Sigmoid colon (tissue), 4 donors: ENCODE data around the gene ZC2HC1B.

Experiments used
- CTCF ChIP-seq, 4 experiments: fragments of 450-650 bp in 3 of 4; fragments of 200-600 bp in 1 of 4; IDR thresholded peaks; one replicate each; pipeline ENCODE4 v1.5.1; 2016 to 2019; ENCODE audit warnings: antibody characterized with exemption in 4 of 4, mild to moderate bottlenecking in 3 of 4, moderate library complexity in 2 of 4
- POLR2A ChIP-seq, 2 donors: fragments of 450-650 bp; IDR thresholded peaks; one replicate each; pipeline ENCODE4 v1.6.1; 2016; ENCODE audit warnings: antibody characterized with exemption in 2 of 2, mild to moderate bottlenecking in 2 of 2, moderate library complexity in 2 of 2
- POLR2AphosphoS5 ChIP-seq, 4 donors: sonication (generic); formaldehyde crosslinking; IDR thresholded peaks; one replicate each; pipeline ENCODE4 v1.6.1; 2017; ENCODE audit warnings: antibody characterized with exemption in 4 of 4

GRCh38 chr6:143882401-143882930, 18.2 kb downstream of the ZC2HC1B start:
- TF ChIP-seq POLR2A (IDR thresholded peaks at IDR 0.05) (no peak), CTCF (IDR thresholded peaks at IDR 0.05) (no peak), POLR2AphosphoS5 (IDR thresholded peaks at IDR 0.05) (no peak)
